HepG2 (cell line): ENCODE results near the gene NUDT3. TPM values are rescaled to one million over a fixed set of nuclear protein-coding genes. Genes with fewer than 3 reads are reported as not detected.

Experiments
- FOXA1 ChIP-seq, 2 experiments: fragments of 450-650 bp in 1 of 2; sonication (generic) in 1 of 2; formaldehyde crosslinking in 1 of 2; IDR thresholded peaks; 2 replicates each; pipeline versions ENCODE4 v1.4.0 to v1.6.1; 2016 to 2020; ENCODE audit warnings: missing genetic modification reagents in 1 of 2
- FOXC1 ChIP-seq: sonication (generic); formaldehyde crosslinking; IDR thresholded peaks from 2 replicates; pipeline ENCODE4 v1.8.0; 2022; ENCODE audit warnings: mild to moderate bottlenecking, missing genetic modification reagents, borderline replicate concordance
- KDM1A ChIP-seq: IDR thresholded peaks from 2 replicates; pipeline ENCODE4 v1.6.1; 2016; ENCODE audit warnings: missing compliant biosample characterization
- NR2C2 ChIP-seq: sonication (generic); formaldehyde crosslinking; IDR thresholded peaks from 2 replicates; pipeline ENCODE4 v1.4.0; 2020; ENCODE audit warnings: missing genetic modification reagents, mild to moderate bottlenecking, moderate library complexity, borderline replicate concordance
- SAP130 ChIP-seq: IDR thresholded peaks from 2 replicates; pipeline ENCODE4 v1.6.1; 2016; ENCODE audit warnings: low read depth
- SOX13 ChIP-seq, 3 experiments: fragments of 450-650 bp in 1 of 3; sonication (generic) in 1 of 3; formaldehyde crosslinking in 1 of 3; IDR thresholded peaks in 2 of 3; conservative IDR thresholded peaks in 1 of 3; 2 replicates each; pipeline versions ENCODE4 v1.5.0 to v1.6.1; 2016 to 2020; ENCODE audit warnings: antibody characterized with exemption in 1 of 3, mild to moderate bottlenecking in 1 of 3, missing compliant biosample characterization in 1 of 3, missing genetic modification reagents in 1 of 3, moderate library complexity in 1 of 3
- ZBTB7A ChIP-seq: sonication (generic); formaldehyde crosslinking; IDR thresholded peaks from 2 replicates; pipeline ENCODE4 v1.8.0; 2022; ENCODE audit warnings: mild to moderate bottlenecking, missing genetic modification reagents
- polyA plus RNA-seq, 8 experiments: library from polyadenylated mRNA; depleted of rRNA in 3 of 8; stranded (reverse) in 7 of 8; unstranded in 1 of 8; fragments of >200 nt; fragmentation: Illumina TruSeq in 4 of 8; extraction: Trizol in 4 of 8; gene quantifications; 2 replicates each; pipeline versions ENCODE4 v1.2.1 to v1.2.3, GENCODE V29; 2011 to 2016; ENCODE audit warnings: low read depth in 4 of 8, missing spikeins in 1 of 8, mixed read lengths in 1 of 8; ENCODE audit not compliant: insufficient read depth in 1 of 8
- total RNA-seq, 5 experiments: library from RNA; depleted of rRNA; stranded (reverse); fragments of >200 nt; fragmentation: Illumina TruSeq; extraction: Trizol; gene quantifications; 2 replicates each; pipeline ENCODE4 v1.2.3, GENCODE V29; 2016; ENCODE audit warnings: low read depth in 1 of 5
- TF ChIP-seq, protein P1 (sequence below): IDR thresholded peaks from 2 replicates; pipeline ENCODE4 v1.6.1; 2012; ENCODE audit warnings: low read depth, low read length, improper control_type of control experiment
- TF ChIP-seq, protein P2 (sequence below): sonication (generic); formaldehyde crosslinking; IDR thresholded peaks from 2 replicates; pipeline ENCODE4 v1.9.0; 2021; ENCODE audit warnings: mild to moderate bottlenecking, missing genetic modification reagents
- TF ChIP-seq, protein P3 (sequence below): IDR thresholded peaks from 2 replicates; pipeline ENCODE4 v1.6.1; 2016; ENCODE audit warnings: low read depth

NUDT3 gene
- total and polyA plus RNA-seq, 2 of the 13 experiments (the other 11 are each of a cell fraction or from before 2014, with no cell fraction given), result 20.2 to 20.6 TPM

DNA sequence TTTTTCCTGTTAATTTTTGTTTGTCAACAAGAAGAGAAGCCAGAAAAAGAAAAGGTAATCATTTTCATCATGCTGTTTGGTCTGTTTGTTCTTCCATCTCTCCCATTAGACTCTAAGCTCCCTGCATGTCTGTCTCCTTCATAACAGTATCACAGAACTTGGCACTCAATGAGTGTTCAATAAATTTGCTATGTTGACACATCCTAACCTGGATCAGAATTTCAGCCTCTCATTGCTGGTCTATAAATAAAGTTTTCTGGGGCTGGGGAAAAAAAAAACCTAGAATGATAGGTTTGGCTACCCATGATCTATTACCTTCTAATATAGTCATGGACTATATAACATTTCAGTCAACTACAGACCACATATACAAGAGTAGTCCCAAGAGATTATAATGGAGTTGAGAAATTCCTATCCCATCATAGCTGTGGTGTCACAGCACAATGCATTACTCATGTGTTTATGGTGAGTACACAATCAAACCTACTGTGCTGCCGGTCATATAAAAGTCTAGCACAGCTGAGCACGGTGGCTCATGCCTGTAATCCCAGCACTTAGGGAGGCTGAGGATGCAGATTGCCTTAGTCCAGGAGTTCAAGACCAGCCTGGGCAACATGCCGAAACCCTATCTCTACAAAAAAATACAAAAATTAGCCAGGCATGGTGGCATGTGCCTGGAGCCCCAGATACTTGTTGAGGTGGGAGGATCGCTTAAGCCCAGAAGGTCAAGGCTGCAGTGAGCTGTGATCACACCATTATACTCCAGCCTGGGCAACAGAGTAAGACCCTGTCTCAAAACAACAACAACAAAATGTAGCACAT lies 5.9 kb downstream of the NUDT3 start (continued):
- peak; percentile 6; the same call in 1 of the 2 replicates for TF ChIP-seq KDM1A (CRISPR knock-in tag)
- TF ChIP-seq NR2C2, result no peak
- no peak for TF ChIP-seq ZBTB7A (CRISPR knock-in tag)
- 0 out of 2 replicates have a peak, but pooled peaks have one; percentile 28 for TF ChIP-seq FOXC1 (CRISPR knock-in tag)
- TF ChIP-seq, protein P1, sequence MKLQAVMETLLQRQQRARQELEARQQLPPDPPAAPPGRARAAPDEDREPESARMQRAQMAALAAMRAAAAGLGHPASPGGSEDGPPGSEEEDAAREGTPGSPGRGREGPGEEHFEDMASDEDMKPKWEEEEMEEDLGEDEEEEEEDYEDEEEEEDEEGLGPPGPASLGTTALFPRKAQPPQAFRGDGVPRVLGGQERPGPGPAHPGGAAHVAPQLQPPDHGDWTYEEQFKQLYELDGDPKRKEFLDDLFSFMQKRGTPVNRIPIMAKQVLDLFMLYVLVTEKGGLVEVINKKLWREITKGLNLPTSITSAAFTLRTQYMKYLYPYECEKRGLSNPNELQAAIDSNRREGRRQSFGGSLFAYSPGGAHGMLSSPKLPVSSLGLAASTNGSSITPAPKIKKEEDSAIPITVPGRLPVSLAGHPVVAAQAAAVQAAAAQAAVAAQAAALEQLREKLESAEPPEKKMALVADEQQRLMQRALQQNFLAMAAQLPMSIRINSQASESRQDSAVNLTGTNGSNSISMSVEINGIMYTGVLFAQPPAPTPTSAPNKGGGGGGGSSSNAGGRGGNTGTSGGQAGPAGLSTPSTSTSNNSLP, result peak; percentile 86
- peak; percentile 17; the same call in 1 of the 2 replicates for TF ChIP-seq SAP130
- TF ChIP-seq, protein P2, sequence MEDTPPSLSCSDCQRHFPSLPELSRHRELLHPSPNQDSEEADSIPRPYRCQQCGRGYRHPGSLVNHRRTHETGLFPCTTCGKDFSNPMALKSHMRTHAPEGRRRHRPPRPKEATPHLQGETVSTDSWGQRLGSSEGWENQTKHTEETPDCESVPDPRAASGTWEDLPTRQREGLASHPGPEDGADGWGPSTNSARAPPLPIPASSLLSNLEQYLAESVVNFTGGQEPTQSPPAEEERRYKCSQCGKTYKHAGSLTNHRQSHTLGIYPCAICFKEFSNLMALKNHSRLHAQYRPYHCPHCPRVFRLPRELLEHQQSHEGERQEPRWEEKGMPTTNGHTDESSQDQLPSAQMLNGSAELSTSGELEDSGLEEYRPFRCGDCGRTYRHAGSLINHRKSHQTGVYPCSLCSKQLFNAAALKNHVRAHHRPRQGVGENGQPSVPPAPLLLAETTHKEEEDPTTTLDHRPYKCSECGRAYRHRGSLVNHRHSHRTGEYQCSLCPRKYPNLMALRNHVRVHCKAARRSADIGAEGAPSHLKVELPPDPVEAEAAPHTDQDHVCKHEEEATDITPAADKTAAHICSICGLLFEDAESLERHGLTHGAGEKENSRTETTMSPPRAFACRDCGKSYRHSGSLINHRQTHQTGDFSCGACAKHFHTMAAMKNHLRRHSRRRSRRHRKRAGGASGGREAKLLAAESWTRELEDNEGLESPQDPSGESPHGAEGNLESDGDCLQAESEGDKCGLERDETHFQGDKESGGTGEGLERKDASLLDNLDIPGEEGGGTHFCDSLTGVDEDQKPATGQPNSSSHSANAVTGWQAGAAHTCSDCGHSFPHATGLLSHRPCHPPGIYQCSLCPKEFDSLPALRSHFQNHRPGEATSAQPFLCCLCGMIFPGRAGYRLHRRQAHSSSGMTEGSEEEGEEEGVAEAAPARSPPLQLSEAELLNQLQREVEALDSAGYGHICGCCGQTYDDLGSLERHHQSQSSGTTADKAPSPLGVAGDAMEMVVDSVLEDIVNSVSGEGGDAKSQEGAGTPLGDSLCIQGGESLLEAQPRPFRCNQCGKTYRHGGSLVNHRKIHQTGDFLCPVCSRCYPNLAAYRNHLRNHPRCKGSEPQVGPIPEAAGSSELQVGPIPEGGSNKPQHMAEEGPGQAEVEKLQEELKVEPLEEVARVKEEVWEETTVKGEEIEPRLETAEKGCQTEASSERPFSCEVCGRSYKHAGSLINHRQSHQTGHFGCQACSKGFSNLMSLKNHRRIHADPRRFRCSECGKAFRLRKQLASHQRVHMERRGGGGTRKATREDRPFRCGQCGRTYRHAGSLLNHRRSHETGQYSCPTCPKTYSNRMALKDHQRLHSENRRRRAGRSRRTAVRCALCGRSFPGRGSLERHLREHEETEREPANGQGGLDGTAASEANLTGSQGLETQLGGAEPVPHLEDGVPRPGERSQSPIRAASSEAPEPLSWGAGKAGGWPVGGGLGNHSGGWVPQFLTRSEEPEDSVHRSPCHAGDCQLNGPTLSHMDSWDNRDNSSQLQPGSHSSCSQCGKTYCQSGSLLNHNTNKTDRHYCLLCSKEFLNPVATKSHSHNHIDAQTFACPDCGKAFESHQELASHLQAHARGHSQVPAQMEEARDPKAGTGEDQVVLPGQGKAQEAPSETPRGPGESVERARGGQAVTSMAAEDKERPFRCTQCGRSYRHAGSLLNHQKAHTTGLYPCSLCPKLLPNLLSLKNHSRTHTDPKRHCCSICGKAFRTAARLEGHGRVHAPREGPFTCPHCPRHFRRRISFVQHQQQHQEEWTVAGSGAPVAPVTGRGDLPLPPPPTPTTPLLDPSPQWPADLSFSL, result peak; percentile 29; the same call in 1 of the 2 replicates
- TF ChIP-seq, protein P3, sequence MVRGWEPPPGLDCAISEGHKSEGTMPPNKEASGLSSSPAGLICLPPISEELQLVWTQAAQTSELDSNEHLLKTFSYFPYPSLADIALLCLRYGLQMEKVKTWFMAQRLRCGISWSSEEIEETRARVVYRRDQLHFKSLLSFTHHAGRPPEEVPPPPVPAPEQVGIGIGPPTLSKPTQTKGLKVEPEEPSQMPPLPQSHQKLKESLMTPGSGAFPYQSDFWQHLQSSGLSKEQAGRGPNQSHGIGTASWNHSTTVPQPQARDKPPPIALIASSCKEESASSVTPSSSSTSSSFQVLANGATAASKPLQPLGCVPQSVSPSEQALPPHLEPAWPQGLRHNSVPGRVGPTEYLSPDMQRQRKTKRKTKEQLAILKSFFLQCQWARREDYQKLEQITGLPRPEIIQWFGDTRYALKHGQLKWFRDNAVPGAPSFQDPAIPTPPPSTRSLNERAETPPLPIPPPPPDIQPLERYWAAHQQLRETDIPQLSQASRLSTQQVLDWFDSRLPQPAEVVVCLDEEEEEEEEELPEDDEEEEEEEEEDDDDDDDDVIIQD (CRISPR knock-in tag), result peak; percentile 19; the same call in 1 of the 2 replicates
- TF ChIP-seq FOXA1 (IDR thresholded peaks at IDR 0.05), result no peak
- 0 out of 2 replicates have a peak, but pooled peaks have one; percentile 7 for TF ChIP-seq FOXA1 (CRISPR knock-in tag; IDR thresholded peaks at IDR 0.05)
- TF ChIP-seq SOX13 (IDR thresholded peaks at IDR 0.05), result no peak
- TF ChIP-seq SOX13 (CRISPR knock-in tag; conservative IDR thresholded peaks at IDR 0.05 in 1 of 2, IDR thresholded peaks at IDR 0.05 in 1 of 2), result peak in 1 of 2 experiments; percentile 46; a peak in 2 of 4 replicates
